Left cardiac atrium (tissue), 4 donors: ENCODE results near the gene NLRP6. TPM values are rescaled to one million over a fixed set of nuclear protein-coding genes. Genes with fewer than 3 reads are reported as not detected.
"Not testable (repeated sequence)": the region's sequence is repeated elsewhere in the genome, so short reads cannot be mapped to it uniquely, and the experiment has no call there.

Experiments used
- ATAC-seq, 2 donors: fragments of 200-7000 bp; cut with Tn5 transposase; one replicate each; pipeline ENCODE4 v1.9.1; 2020; ENCODE audit warnings: mild to moderate bottlenecking in 2 of 2, moderate library complexity in 2 of 2
- DNase-seq: peaks from one replicate; pipeline ENCODE4 v3.0.0-alpha.2; 2020
- intact Hi-C, 2 donors: fragments of 100-400 bp; cut with DNase I; formaldehyde crosslinking; loops; one replicate each; pipeline versions ENCODE4 v1.14.1 to v1.15.1; 2022 to 2023
- total RNA-seq, 2 donors: library from RNA; stranded (reverse); fragmentation: NEBNext Ultra II Directional; extraction: Animal tissue kit (Norgen Biotek cat#: 25700); gene quantifications; one replicate each; pipeline ENCODE4 v1.2.1, GENCODE V29; 2021
- donor health status: DM: no; HTN: yes; CAD: no.
- donor health status: DM: no; HTN: yes; CAD: no; lungs with severe emphysema.
- donor health status: DM: yes; HTN: yes; CAD: no.
- donor health status: Dilated cardiomyopathy.

NLRP6 gene
- total RNA-seq, 2 donors from 2014 or later: 0.16 to 0.62 TPM

- DNase-seq: peak; percentile 53
- ATAC-seq: no peak
- intact Hi-C loops: no loop called here
Observed at GRCh38 chr11:312092-312816, 34.0 kb downstream of the NLRP6 start.

- DNase-seq: peak; percentile 36
- intact Hi-C loops: no loop called here
- no peak for ATAC-seq
Observed at GRCh38 chr11:313304-313786, 35.1 kb downstream of the NLRP6 start.

GRCh38 chr11:313787-314553 lies 35.8 kb downstream of the NLRP6 start, which contains the start of gene IFITM1:
Gene IFITM1 (plus strand): TSS chr11:314040. CDS start chr11:314171, 131 bp downstream.
- intact Hi-C loops: no loop called here
- ATAC-seq: peak; percentile 14 to 19
- DNase-seq: peak; percentile 43

GRCh38 chr11:314554-314875 lies 36.3 kb downstream of the NLRP6 start:
- intact Hi-C loops, ATAC-seq, DNase-seq: not testable (repeated sequence)

GRCh38 chr11:315051-315481 lies 36.9 kb downstream of the NLRP6 start:
- peak; percentile 24 for DNase-seq
- ATAC-seq: no peak
- intact Hi-C loops: no loop called here

- ATAC-seq (no peak), DNase-seq (no peak)
- intact Hi-C loops: no loop called here
Observed at GRCh38 chr11:315516-315994, 37.3 kb downstream of the NLRP6 start.

GRCh38 chr11:316031-316701 lies 38.0 kb downstream of the NLRP6 start:
- ATAC-seq: no peak

GRCh38 chr11:316891-317301 lies 38.7 kb downstream of the NLRP6 start:
- intact Hi-C loops: loop anchor here in 1 of 2 donors (2.0 kb wide), 1 partner anchor 38 kb away; no protein-coding TSS in a partner anchor
- ATAC-seq: no peak
- no peak for DNase-seq

More at GRCh38 chr11:316031-316701, 38.0 kb downstream of the NLRP6 start:
- DNase-seq: peak; percentile 66
- intact Hi-C loops: loop anchor here in 1 of 2 donors (2.0 kb wide), 1 partner anchor 39 kb away; no protein-coding TSS in a partner anchor

GRCh38 chr11:317668-318404 lies 39.6 kb downstream of the NLRP6 start:
- intact Hi-C loops: loop anchor here in 1 of 2 donors (2.0 kb wide), 1 partner anchor 37 kb away; no protein-coding TSS in a partner anchor
- ATAC-seq, DNase-seq: not testable (repeated sequence)

GRCh38 chr11:318405-319120 lies 40.4 kb downstream of the NLRP6 start:
- DNase-seq, intact Hi-C loops: not testable (repeated sequence)
- peak; percentile 68 to 75 for ATAC-seq

GRCh38 chr11:319121-319887 lies 41.1 kb downstream of the NLRP6 start:
- intact Hi-C loops: not testable (repeated sequence)
- ATAC-seq (peak; percentile 32 to 40), DNase-seq (peak; percentile 52)

GRCh38 chr11:319888-320273 lies 41.7 kb downstream of the NLRP6 start:
- DNase-seq, intact Hi-C loops: not testable (repeated sequence)
- ATAC-seq: peak; percentile 4 to 17

- ATAC-seq (no peak), DNase-seq (no peak)
- intact Hi-C loops: no loop called here
Observed at GRCh38 chr11:324156-324555, 45.9 kb downstream of the NLRP6 start.

GRCh38 chr11:324593-325517 lies 46.6 kb downstream of the NLRP6 start:
- ATAC-seq, intact Hi-C loops: not testable (repeated sequence)
- DNase-seq: peak; percentile 57

GRCh38 chr11:325796-326591 lies 47.8 kb downstream of the NLRP6 start:
- DNase-seq (no peak), ATAC-seq (no peak)
- intact Hi-C loops: no loop called here

- ATAC-seq: peak; percentile 2 to 5
- no peak for DNase-seq
- intact Hi-C loops: no loop called here
Observed at GRCh38 chr11:326592-326841, 48.3 kb downstream of the NLRP6 start.
